GM21825 (cell line): ENCODE results near the gene NPC2.

Experiments
- ATAC-seq: cut with Tn5 transposase; IDR thresholded peaks from one replicate; pipeline ENCODE4 v1.9.1; 2021; ENCODE audit warnings: mild to moderate bottlenecking, moderate library complexity; ENCODE audit not compliant: unreplicated experiment

NPC2 gene

DNA sequence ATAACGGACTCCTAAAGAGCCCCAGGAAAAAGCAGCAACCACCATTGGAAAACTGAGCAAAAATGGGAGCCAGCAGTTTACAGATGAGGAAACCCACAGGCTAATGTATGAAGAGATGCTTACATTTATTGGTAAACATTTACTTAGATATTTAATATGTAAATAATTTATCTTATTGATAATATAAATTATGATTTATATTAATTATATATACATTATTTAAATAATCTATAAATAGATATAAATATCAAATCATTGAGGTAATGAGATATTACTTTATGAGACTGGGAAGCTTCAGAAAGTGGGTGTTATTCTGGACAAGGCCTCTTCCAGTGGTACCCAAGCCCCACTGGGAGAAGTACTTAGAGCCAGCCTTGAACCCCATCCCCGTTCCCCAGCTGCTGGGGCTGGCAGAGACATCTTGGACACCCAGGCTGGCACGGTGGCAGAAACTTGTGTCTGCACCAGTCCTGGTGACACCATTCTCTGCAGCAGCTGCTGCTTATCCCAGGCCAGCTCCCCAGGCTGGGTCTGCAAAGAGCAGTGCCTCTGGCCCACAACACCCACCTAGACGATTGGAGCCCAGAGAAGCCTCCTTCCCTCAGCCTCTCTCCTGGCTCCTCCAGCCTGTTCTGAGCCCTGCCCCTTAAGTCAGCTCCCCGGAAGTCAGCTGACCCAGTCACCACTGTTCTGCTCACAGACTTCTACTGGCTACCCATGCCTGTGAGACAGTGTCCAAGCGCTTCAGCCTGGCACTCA lies 26.4 kb upstream of the NPC2 start:
- no peak for ATAC-seq

DNA sequence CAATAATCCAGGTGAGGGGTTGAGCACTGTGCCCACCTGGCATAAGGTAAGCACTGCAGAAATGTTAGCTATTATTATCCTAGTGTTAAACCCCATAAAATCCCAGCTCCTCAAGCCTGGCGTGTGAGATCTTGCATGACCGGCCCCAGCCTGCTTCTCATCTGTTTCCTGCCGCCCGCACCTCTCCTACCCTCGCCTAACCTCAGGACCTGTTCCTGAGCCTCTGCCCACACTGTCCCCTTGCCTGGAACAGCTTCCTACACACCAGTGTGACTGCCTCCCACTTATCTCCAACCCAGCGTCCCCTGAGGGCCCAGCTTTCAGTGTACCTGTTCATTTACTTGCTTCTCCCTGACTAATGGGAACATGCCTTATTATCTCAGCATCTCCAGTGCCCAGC lies 25.1 kb upstream of the NPC2 start:
- ATAC-seq: no peak

DNA sequence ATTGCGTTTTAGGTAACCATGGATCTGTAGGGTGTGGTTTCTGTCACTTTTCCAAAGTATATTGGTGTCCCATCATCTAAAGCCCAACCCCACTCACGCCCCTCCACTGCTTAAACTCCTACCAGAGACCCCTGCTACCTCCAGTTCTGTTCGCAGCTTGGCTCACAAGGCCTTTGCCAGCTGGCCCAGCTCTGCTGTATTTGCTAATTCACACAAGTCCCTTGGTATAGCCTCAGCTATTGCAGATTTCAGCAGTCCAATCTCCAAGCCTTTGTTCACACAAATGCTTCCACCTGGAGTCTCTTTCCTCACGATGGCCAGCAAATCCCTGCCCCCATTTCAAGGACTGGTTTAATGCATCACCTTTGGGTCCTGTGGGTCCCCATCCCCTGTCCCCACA lies 24.6 kb upstream of the NPC2 start:
- no peak for ATAC-seq

DNA sequence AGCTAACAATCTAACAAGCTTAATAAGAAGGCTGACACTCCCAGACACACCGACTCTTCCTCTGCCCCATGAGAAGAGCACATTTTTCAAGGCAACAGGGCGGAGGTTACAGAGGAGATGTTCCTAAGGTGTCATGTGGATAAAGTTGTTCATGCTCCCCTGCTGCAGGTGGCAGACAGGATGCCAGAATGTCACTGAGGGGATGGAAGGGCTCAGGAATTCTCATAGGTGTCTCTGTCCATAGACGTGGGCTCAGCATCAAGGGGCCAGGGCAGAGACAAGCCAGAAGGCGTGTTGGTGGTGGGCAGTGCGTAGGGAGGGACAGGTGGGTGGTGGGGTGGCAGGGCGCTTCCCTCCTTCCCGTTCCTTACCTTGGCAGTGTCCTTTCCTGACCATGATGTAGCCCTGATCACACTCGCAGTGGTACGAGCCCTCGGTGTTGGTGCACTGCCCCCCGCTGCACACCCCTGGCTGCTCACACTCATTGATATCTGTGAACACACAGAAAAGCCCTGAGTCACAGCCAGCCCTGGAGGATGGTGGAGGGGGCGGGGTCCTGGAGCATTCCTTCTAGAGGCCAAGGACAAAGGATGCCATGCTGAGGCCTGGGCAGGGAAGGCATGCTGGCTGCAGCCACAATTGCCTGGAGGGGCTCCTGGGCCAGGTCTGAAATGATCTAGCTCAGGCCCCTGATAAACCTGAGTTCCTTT lies 23.5 kb upstream of the NPC2 start:
- no peak for ATAC-seq

DNA sequence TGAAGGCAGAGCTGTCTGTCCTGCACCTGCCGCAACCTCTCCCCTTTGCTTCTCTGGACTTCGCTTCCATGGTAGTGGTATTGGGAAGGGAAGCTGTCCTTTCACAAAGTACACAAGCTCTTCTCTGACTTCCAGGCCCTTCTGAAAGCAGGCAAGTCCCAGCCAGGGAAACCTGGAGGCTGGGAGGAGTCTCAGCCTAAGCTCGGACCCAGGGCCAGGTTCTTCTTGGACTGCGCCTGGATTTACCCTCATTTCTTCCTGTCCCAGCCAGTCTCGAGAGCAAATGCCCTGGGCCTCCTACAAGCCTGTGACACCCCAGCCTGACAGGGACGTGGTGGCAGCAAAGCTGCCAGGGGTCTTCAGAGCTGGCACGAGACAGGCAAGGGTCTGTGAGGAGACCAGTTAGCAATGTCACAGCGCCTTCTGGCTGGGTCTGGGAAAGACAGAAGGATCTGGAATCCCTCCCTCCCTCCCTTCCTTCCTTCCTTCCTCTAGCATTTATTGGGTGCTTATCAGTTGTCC lies 22.8 kb upstream of the NPC2 start:
- no peak for ATAC-seq

DNA sequence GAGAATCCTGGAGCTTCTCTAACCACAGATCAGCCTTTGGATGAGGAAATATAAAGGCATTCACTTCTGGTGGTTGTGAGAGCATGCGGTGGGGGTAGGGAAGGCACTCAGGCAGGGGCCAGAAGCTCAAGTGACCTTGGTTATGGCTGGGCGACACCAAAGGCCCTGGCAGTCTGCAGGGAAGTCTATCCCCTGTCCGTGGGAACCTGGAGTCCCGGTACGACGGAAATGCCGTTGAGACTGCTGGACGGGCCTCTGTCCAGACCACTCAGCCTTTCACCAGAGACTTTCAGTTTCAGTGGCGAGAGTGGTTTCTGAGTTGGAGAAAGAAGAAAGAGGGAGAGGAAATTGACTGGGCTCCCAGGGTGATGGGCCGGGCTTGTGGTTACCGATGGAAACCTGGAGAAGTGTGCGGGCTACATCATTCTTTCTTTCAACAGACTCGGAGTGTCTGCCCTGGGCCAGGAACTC lies 21.4 kb upstream of the NPC2 start:
- no peak for ATAC-seq

DNA sequence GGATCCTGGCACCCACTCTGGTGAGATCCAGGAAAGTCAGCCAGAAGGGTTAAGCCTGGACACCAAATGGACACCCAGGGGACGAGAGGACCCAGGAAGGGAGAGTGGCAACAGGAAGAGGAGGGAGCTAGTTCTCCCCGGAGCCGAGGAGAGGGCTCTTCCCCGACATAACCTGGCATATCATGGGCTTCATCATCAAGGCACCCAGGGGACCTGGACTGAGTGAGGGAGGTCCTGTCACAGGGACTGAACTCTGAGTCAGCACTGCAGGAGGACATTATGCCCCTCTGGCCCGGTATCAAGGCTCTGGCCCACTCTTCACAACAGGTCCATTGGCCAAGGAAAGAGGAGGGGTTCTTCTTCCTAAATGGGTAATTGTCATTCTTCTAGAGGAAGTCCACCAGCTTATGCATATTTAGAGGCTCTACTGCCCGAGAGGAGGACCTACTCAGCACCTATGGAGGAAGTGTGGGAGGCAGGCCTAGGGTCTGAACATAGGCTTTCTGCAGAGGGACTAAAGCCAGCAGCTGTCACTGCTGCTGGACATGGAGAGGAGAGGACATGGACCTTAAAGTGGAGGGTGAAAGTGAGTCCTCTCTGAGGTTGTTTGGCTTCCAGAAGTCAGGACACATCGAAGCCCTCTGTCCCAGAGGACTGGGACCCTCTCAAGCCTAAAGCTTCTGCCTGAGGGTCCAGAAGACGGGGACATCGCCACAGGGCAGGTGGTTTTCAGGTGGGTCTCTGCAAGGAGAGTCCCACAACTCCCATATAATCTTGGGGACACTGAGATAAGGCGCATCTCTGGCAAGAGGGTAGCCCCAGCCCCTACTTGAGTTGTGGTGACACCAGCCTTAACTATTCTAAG lies 19.1 kb upstream of the NPC2 start:
- ATAC-seq: no peak

DNA sequence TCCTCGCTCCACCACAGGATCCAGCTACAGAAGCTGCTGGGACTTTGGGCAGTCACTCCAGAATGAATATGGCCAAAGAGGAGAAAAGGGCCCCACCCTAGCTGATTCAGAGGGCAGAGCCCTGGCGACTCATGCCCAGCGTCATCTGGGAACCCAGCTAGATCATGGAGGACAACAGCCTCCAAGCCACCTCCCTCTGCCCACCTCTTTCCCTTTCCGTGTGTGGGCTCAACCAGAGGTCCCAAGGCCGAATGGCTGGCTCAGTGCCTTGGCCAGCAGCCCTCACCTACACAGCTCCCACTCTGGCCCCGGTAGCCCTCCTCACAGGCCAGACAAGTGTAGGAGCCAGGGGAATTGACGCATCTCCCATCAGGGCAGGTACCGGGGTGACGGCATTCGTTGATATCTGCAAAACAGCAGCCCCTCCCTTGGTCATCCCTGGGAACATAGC lies 17.9 kb upstream of the NPC2 start:
- ATAC-seq: no peak

DNA sequence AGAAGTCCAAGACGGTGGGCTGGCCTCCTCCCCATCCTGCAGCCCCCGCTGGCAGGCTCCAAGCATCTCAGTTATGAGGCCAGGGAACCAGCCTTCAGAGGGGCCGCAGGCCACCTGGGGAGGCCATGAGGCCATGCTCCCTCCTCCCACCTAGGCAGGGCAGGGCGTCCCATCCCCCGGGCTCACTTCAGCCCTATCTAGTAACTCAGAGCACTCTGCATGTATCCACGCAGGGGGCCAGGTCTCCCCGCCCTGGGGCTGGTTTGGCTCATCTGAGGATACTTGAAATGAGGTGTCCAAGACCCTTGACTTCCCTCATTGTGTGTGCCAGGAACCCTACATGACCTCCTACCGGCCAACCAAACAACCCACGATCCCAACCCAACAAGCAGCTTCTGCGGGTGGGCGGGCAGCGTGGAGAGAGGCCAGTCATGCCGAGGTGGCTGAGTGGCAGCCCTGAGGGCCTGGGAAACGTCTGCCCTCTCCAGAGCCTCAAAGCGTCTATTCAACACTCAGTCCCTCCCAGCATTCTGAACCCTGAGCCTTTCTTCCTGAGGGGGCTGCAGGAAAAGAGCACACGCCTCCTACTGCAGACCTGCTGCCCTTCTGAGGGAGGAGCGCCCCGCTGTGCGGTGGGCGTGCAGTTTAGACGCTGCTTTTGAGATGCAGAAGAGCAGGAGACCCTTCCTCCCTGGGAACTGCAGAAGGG lies 17.3 kb upstream of the NPC2 start:
- ATAC-seq: no peak

DNA sequence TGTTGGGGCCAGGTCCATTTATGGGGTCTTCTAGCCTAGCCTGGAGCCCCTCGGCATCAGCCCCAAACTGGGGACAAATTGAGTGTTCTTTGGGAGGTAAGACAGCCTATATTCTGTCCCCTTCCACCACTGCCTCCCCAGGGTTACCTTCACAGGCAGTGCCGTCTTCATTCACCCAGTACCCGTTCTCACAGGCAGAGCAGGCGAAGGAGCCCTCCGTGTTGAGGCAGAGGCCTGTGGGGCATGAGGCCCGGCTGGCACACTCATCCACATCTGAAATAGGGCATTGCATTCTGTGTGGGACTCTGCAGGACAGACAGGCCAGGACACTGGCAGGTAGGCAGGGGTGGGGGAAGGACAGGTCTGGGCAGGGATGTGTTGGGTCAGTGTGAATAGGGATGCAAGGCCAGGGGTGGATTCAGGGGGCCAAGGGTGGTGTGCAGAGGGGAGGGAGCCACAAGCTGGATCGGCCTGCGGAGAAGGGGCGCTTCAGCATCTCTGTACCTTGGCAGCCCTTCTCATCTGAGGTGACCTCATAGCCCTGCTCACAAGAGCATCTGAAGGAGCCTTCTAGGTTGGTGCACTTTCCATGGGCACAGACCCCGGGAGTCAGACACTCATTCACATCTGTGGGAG lies 16.6 kb upstream of the NPC2 start:
- no peak for ATAC-seq

DNA sequence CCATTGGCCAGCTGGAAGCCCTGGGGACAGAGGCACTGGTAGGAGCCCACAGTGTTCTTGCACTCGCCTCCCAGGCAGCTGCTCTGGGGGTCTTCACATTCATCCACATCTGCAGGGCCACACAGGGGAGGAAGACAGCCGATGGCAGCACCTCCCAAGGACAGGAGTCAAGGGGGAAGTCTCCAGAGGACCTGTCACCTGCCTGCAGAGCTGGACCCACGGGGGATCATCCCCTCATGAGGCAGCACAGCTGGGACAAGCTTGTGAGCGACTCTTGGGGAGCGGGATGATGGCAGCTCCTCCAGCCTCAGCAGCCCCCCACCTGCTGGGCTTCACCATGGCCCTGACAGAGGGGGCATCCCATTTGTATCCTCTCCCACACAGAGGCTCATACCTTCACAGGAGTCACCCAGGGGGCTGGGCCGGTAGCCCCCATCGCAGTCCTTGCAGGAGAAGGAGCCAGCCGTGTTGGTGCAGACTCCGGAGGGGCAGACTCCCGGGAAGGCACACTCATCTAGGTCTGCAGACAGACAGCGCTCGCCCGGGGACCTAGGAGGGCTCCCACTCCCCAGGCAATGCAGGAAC lies 15.8 kb upstream of the NPC2 start:
- ATAC-seq: no peak

DNA sequence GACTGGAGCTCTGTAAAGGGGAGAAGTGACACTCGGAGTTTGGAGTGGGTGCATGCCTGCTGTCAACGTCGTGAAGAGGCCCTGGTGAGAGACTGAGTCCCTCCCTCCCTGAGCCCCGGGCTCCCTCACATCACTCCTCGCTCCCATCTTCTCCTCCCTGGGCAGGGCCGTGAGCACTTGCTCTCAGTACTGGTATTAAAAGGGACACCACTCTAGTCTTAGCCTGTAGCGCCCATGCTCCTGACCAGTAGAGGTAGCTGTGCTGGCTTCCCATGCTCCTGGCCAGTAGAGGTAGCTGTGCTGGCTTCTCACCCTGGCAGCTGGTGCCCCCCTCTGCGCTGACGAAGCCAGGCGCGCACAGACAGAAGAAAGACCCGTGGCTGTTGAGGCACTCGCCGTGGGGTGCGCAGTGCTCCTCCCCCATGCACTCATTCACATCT lies 15.2 kb upstream of the NPC2 start:
- no peak for ATAC-seq

DNA sequence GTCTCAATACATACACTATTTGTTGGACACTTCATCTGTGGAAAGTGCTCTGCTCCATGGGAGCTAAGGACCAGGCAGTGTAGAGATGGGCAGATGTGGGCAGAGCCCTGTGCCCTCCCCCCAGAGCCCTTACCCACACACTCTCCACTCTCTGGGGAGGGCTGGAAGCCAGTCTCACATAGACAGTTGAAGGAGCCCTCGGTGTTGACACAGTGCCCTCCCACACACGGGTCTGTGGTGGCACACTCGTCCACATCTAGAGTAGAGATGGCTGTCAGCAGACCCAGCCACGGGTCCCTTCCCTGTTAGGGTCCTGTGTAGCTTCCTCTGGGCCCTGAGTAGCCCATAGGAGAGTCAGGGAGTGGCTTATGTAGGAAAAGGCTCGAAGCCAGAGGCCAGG lies 14.7 kb upstream of the NPC2 start:
- ATAC-seq: no peak

DNA sequence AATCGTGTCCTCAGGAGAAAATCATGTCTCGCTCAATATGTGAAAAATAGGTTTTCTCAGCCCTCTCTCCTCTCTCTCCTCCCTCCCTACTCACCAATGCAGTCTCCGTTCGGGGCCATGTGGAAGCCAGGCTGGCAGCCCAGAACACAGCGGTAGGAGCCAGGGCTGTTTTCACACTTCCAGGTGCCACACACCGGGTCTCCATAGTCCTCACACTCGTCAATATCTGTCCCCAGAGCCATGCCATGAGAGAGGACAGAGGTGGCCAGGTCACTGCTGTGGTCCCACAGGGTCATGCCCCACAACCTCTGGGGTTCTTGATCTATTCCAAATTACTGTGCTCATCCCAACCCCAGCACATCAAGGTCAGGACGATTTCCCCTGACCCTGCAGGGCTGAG lies 14.0 kb upstream of the NPC2 start:
- no peak for ATAC-seq

DNA sequence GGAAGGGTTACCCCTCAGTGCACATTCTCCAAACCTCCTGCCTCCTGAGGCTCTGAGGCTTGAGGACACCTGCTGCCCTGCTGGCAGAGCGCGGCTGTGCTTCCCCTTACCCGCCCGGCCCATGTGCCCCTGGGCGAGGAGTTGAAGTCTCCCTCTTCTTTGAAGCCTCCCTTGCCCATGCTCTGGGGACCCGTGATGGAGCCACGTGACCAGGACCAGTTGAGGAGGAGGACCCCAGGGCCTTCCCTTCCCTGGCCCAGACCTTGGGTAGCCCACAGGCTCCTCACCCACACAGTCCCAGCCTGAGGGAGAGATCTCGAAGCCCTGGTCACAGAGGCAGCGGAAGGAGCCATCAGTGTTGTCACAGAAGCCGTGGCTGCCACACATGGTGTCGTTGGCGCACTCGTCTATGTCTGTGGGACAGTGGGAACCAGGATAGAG lies 13.3 kb upstream of the NPC2 start:
- ATAC-seq: no peak

DNA sequence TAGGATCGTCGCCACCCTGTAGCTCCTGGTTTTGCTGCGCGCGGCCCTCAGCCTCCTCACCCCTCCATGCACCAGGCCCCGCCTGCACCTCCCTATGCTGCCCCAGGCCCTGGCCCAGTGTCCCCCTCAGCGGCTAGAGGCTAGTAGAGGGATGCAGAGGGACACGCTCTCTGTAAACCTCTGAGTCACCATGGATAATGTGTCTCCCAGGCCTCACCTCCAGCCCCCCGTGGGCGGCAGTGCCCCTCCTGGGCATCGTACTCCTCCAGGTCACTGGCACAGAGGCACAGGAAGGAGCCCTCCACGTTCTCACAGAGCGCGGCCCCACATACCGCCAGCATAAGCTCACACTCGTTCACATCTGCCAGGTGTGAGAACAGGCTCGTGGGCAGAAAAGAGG lies 12.7 kb upstream of the NPC2 start:
- ATAC-seq: no peak

DNA sequence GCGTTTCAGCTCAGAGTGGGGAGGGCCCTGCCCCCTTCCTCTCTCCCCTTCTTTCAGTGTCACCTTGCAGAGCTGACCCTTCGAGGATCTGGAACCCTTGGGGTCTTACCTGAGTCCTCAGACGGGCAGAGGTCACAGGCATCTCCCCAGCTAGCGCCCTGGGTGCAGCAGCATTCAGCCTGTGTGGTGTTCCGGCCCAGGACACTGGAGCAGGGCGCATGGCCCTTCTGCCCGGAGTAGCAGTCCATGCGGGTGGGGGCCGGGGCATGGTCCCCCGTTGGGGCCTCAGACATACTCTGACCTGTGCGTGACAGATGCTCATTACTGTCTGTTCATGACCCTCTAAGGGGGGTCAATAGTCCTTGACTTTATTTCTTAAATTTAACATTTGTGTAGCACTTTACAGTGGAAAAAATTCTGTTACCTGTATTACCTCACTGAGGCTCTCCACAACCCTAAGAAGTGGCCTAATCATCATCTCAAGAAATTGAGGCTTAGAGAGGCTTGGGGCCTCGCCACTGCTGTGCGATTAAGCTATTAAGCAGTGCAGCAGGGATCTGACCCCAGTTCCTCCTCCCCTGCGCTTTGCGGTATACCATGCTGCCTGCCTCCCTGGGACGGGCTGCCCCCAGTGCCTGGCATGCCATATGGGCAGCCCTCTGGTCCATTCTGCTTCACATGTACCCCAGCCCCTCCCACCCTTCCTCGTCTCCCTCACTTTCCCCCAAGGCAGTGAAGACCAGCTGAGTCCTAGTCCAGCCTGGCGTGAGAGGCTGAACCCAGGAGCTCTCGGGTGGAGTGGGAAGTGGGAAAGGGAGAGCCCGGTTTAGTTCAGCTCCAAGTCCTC lies 12.0 kb upstream of the NPC2 start:
- no peak for ATAC-seq

DNA sequence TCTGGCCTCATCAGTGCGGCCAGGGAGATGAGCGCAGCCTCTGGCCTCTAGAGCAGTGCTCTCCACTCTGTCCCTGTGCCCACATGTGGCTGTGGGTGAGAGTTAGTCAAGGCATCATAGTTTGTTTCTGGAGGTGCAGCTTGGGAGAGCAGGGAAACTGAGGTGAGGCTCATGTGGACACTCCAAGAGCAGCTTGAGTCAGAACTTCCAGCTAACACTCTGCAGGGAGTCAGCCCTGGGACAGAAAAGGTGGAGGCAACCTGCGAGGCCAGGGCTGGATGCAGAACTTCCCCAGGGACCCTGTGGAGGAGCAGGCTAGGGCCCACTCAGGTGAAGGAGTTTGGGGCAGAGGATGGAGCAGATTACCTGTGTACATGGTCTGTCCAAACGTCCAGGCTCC lies 11.3 kb upstream of the NPC2 start:
- ATAC-seq: no peak

DNA sequence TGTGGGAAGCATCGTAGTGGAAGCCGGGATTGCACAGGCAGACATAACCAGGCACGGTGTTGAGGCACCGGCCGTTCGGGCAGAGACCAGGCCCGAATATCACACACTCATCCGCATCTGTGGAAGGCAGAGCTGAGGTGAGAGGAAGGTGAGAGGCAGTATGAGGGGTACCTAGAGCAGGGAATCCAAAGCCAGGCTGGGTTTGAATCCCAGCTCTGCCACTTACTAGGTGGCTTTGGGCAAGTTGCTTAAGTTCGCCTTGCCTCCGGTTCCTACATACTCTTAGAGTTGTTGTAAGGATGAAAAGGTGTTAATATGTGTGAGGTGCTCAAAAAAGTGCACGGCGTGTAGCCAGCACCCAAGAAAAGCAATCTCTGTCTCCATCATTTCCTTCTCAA lies 10.8 kb upstream of the NPC2 start:
- ATAC-seq: no peak
